HEK293 (cell line): ENCODE measurements around the gene GPRIN2.

Experiments used
- ATF2 ChIP-seq: fragments of 450-650 bp; formaldehyde crosslinking; IDR thresholded peaks from 2 replicates; pipeline ENCODE4 v1.5.1; 2016; ENCODE audit warnings: missing biosample characterization, missing genetic modification characterization, low read depth
- CTCF ChIP-seq: fragments of 450-650 bp; formaldehyde crosslinking; IDR thresholded peaks from 2 replicates; pipeline ENCODE4 v1.5.1; 2016; ENCODE audit warnings: missing biosample characterization, missing genetic modification characterization
- KLF1 ChIP-seq: fragments of 450-650 bp; formaldehyde crosslinking; IDR thresholded peaks from 2 replicates; pipeline ENCODE4 v1.5.1; 2016; ENCODE audit warnings: missing biosample characterization, missing genetic modification characterization
- PBX3 ChIP-seq: sonication (generic); formaldehyde crosslinking; IDR thresholded peaks from 2 replicates; pipeline ENCODE4 v1.8.1; 2022; ENCODE audit warnings: mild to moderate bottlenecking, moderate library complexity, missing genetic modification reagents
- PRDM10 ChIP-seq: fragments of 450-650 bp; formaldehyde crosslinking; IDR thresholded peaks from 2 replicates; pipeline ENCODE4 v1.5.1; 2016; ENCODE audit warnings: missing biosample characterization, missing genetic modification characterization
- YY1 ChIP-seq: fragments of 450-650 bp; formaldehyde crosslinking; IDR thresholded peaks from 2 replicates; pipeline ENCODE4 v1.5.1; 2018; ENCODE audit warnings: missing biosample characterization, missing genetic modification characterization
- ZNF157 ChIP-seq: fragments of 450-650 bp; formaldehyde crosslinking; IDR thresholded peaks from 2 replicates; pipeline ENCODE4 v1.5.1; 2016; ENCODE audit warnings: missing biosample characterization, missing genetic modification characterization
- ZNF2 ChIP-seq: fragments of 450-650 bp; formaldehyde crosslinking; IDR thresholded peaks from 2 replicates; pipeline ENCODE4 v1.5.1; 2016; ENCODE audit warnings: missing biosample characterization, missing genetic modification characterization
- ZNF211 ChIP-seq: fragments of 450-650 bp; formaldehyde crosslinking; IDR thresholded peaks from 2 replicates; pipeline ENCODE4 v1.5.1; 2016; ENCODE audit warnings: low read depth, missing biosample characterization, missing genetic modification characterization
- ZNF274 ChIP-seq, 2 experiments: fragments of 200-500 bp in 1 of 2; fragments of 450-650 bp in 1 of 2; sonication (Bioruptor generic) in 1 of 2; formaldehyde crosslinking in 1 of 2; IDR thresholded peaks; 2 replicates each; pipeline versions ENCODE4 v1.5.1 to v1.6.1; 2014 to 2016; ENCODE audit warnings: borderline replicate concordance in 1 of 2, inconsistent platforms in 1 of 2, low read length in 1 of 2, missing biosample characterization in 1 of 2, missing genetic modification characterization in 1 of 2
- ZNF514 ChIP-seq: fragments of 450-650 bp; formaldehyde crosslinking; IDR thresholded peaks from 2 replicates; pipeline ENCODE4 v1.5.1; 2016; ENCODE audit warnings: missing biosample characterization, missing genetic modification characterization

GRCh38 chr10:46541735-46542566, 14.5 kb downstream of the GPRIN2 start:
- TF ChIP-seq ZNF274 (IDR thresholded peaks at IDR 0.05; ENCODE audit: low read length) (no peak), ZNF274 (tag by site-specific recombination; IDR thresholded peaks at IDR 0.05; ENCODE audit: borderline replicate concordance) (no peak), PRDM10 (tag by site-specific recombination) (no peak), YY1 (tag by site-specific recombination) (no peak), ZNF211 (tag by site-specific recombination) (no peak), CTCF (no peak), ATF2 (tag by site-specific recombination) (no peak), PBX3 (CRISPR knock-in tag) (no peak), ZNF2 (tag by site-specific recombination) (no peak), KLF1 (no peak), ZNF514 (no peak), ZNF157 (tag by site-specific recombination) (no peak)
